IPS-11a (cell line): Measurements from ENCODE around the gene SLC2A5.
"Not testable (repeated sequence)": the region's sequence is repeated elsewhere in the genome, so short reads cannot be mapped to it uniquely, and the experiment has no call there.

Source experiments
- H3K4me3 ChIP-seq: one replicate; pipeline ENCODE4 v1.5.1; 2013; ENCODE audit warnings: low read depth, low read length, control low read depth

The SLC2A5 gene

GRCh38 chr1:9069326-9070100 is at the start of gene SLC2A5:
Gene SLC2A5 (minus strand): TSS chr1:9069635. CDS start chr1:9069536, 99 bp downstream.
- no peak within 1 kb of the TSS for H3K4me3 ChIP-seq

- H3K4me3 ChIP-seq, result no peak overlapping the region
Observed at GRCh38 chr1:9118186-9118585, 48.8 kb upstream of the SLC2A5 start.

GRCh38 chr1:9115351-9116205 is 46.1 kb upstream of the SLC2A5 start:
- H3K4me3 ChIP-seq, result no peak overlapping the region

DNA sequence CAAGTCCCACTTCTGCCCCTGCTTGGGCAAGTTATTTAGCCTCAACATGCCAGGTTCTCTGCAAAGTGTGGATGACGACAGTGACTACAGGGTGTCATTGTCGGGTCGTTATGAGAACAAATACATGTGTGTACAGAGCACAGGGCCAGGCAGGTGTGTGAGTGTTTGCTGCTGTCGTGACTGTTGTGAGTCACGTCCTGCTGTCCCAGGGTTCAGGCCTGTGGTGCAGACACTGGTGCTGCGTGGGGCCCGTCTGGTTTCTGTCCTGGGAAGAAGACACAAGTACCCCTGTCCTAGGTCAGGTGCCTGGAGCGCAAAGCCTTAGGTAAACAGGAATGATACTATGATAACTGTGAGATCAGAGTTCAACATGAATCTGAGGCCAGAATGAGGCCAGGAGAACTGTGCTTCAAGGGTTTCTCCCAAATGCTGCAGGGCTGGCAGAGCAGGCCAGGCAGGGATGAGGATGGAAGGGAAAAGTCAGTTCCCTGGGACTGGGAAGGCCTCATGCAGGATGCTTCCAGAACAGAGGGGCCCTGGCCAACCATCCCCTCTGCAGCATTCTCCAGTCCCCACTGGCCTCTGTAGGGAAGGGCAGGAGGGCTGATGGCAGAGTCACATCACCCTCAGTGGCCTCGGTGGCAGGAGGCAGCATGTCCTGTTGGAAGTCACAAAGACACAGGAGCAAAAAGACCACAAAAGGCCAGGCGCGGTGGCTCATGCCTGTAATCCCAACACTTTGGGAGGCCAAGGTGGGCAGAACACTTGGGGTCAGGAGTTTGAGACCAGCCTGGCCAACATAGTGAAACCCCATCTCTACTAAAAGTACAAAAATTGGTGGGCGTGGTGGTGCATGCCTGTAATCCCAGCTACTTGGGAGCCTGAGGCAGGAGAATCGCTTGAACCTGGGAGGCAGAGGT is 43.8 kb upstream of the SLC2A5 start:
- H3K4me3 ChIP-seq, result no peak overlapping the region

DNA sequence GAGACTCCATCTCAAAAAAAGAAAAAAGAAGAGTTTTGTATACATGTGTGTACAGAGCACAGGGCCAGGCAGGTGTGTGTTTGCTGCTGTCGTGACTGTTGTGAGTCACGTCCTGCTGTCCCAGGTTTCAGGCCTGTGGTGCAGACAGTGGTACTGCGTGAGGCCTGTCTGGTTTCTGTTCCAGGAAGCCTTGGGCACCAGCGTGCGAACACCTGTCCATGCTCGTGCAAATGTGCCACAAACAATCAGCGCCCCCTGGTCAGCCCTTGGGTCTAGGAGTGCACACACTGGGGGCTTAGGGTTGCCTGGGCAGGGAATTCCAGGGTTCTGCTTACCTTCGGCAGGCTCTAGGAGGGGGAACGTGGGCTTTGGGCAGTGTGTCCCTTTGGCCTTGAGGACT is 42.5 kb upstream of the SLC2A5 start:
- no peak overlapping the region for H3K4me3 ChIP-seq

DNA sequence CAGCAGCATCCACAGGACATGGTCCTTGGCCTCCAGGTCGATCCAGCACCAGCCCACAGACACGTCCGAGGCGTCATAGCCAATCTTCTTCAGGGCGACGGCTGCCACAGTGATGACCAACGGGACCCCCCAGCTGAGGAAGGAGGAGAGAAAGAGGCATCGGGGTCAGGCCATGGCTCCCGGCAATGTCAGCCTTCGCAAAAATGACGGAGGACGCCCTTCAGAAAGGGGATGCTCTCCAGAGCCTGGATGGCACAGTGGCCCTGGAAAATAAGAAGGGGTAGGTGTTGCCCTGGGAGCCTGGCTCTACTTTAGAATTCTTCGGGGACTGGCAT is 41.9 kb upstream of the SLC2A5 start:
- H3K4me3 ChIP-seq, result no peak overlapping the region

DNA sequence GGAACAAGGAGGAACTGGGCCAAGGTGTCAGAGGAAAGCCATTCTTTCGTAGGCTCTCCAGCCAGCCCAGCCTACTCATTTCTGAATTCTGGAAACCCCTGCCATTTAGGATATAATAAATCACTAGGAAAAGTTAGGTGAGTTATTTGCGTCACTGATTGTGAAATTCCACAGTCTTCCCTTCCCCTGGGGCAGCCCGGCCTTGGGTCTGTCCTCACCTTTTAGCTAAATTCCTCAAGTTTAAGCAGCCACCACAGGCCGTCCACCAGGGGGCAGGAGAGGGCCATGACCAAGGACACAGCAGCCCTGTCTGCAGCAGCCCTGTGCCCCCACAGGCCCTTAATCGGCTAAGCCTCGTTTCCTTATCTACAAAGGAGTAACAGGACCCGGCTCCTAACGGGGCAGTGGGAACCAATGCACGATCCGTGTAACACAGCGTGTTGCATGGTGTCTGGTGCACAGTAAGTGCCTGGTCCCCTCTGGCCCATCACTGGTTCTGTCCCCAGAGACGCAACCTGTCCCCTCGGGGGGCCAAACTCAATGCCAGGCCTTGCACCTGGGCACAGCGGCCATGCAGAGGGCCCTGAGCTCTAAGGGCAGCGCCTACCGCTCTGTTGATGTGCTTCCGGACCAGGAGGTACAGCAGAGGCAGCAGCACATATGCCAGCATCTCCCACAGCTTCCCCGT is 41.4 kb upstream of the SLC2A5 start:
- no peak overlapping the region for H3K4me3 ChIP-seq

DNA sequence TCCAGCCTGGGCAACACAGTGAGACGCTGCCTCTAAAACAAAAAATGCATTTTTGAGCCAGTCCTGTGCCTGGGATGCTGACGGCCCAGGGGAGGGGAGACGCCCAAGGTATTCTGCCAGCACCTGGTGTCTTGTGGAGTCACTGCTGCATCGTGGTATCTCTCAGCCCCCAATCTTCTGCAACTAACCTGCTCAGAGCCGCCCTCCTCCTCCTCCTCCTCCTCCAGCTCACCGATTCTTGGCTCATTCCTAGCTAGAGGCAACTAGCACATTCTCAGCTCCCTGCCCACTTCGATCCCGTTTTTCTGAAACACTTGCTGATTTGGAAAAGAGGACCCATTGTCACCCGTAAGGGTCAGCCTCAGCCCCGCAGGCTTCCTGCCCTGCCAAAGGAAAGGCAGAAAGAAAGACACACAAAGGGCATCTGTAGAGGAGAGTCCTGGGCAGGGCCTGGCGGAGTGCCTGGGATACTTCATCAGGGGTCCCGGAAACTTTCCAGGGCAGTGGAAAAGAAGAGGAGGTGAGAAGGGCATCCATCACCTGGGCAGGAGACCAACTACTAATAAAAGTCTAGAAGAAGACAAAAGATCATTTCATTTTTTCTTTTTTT is 38.7 kb upstream of the SLC2A5 start:
- no peak overlapping the region for H3K4me3 ChIP-seq

DNA sequence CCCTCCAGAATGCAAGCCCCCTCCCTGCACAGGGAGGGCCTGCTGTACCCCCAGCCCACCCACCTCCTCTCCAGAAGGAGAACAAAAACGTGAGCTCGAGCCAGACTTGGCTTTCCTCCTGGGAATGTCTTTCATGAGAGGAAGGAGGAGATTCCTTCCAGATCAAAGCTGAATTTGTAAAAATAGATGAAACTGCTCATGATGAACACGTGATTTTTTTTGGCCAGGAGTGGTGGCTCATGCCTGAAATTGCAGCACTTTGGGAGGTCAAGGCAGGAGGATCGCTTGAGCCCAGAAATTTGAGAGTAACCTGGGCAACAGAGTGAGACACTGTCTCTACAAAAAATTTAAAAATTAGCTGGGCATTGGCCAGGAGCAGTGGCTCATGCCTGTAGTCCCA is 37.7 kb upstream of the SLC2A5 start:
- H3K4me3 ChIP-seq, result no peak overlapping the region

- no peak overlapping the region for H3K4me3 ChIP-seq
Observed at GRCh38 chr1:9106286-9106685, 36.9 kb upstream of the SLC2A5 start.

DNA sequence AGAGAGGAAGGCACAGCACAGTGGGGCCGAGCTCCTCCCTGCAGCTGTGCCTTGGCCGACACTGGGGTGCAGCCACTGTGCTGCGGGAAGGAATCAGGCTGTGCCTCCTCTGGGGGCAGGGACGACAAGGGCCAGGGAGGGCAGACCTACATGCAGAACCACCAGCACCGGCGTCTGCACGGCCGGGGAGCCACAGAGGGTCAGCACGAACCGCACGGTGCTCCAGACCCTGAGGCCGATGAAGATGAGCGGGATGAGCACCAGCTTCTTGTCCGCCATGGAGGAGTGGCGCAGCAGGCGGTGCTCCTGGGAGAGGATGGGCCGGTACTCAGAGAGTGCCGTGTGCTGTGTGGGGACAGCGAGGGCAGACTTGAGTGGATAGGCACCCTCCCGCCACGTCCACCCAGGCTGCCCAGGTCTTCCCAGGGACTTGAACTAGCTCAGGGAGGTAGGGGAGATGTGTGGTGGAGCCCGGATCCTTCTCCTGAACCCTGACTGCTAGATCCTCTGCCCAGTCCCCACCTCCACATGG is 36.0 kb upstream of the SLC2A5 start:
- no peak overlapping the region for H3K4me3 ChIP-seq

DNA sequence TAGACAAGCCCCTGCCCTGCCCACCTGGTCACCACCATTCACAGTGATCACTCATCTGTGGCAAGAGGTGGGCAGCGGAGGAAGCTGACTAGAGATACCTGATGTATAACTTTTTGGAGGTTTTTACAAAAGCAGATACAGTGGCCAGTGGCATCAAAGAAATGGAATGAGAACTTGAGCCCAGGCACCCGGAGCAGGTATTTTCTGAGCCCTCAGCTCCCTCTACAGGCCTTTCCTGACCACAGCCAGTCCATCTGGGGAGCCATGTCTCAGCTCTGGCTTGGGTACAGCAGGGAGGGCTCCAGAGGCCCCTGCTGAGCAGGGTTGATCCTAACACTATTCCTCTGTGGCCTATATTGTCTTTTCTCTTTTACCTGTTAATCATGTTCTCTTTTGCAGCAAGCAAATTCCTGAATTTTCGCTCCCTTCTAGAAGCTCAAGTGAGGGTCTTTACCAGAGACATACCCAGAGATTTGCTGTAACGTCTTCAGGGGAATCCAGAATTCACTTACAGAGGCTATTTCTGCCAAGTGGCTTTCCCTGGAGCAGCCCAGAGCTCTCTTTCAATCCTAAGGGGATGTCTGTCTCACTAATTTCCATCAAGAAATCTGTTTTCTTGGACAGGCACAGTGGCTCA is 32.2 kb upstream of the SLC2A5 start:
- no peak overlapping the region for H3K4me3 ChIP-seq

DNA sequence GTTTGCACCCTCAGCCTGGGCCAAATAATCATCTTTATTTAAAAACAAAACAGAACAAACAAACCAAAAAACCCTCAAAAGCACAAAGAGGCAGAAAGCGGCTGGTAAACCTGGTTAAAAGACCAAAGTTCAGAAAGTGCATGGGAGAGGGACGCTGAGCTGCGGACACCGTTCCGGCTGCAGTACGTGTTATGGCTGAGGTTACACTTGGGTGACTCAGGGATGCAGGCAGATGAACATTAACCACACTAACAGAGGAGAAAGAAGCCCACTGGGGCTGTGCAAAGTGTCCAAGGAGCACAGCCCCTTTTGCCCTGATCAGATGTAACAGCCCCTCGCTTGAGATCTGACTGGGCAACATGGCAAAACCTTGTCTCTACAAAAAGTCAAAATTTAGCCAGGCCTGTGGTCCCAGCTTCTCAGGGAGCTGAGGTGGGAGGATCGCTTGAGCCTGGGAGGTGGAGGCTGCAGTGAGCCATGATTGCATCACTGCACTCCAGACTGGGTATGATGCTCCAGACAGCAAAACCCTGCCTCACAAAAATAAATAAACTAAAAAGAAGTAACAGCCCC is 31.1 kb upstream of the SLC2A5 start:
- no peak overlapping the region for H3K4me3 ChIP-seq

DNA sequence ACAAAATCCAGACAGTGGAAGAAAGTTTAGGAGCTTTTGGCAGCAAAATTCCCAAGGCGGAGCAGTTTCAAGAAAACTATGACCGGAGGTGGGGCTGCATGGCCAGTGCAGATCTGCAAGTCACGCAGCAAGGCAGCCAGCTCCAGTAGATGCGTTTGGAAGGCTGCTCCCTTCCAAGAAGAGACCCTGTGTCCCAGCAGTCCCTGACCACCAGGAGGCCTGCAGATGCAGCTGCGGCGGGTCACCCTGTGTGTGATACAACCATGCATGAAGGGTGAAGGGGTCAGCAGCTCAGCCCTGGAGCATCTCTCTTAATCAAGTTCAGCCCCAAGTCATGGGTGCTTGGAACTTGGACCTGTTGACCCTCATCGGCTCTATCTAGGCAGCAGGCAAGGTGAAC is 30.1 kb upstream of the SLC2A5 start:
- no peak overlapping the region for H3K4me3 ChIP-seq

DNA sequence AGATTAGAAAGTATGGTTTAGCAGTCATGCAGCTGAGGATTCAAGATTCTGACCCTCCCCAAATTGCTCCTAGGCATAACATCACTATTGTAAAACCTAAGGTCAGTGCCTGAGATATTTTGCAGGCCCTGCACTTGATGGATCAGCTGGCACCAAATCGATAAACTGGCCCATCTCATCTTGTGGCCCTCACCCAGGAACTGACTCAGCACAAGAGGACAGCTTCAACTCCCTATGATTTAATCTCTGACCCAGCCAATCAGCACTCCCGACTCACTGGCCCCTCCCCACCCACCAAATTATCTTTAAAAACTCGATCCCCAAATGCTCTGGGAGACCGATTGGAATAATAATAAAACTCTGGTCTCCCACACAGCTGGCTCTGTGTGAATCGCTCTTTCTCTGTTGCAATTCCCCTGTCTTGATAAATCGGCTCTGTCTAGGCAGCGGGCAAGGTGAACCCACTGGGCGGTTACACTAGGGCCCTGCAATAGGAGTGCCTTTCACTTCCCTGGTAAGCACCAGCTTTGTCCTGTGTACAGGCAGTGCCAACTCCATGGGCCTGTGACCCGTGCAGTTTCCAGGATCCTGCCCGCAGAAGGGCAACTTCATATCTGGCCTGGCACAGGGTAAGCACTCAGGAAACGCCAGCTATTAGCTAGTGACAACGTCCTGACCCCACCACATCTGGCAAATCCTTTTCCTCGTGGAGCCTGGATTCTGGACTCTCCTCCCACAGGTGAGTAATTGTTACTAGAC is 28.7 kb upstream of the SLC2A5 start:
- no peak overlapping the region for H3K4me3 ChIP-seq

DNA sequence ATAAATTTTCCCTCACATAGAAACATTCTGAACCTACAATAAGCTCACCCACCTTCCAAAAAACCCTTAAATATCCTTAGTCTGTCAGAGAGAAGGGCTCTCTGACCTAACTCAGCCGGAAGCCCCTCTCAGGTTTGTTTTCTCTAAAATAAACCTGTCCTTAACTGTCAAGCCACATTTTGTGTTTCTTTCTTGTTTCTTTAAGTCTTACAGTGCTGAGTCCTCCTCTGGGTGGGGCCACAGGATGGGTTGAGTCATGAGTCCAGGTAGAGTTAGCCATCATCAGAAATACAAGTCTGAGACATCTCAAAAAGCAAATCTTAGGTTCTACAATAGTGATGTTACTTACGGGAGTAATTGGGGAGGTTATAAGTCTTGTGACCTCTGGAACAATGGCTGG is 26.4 kb upstream of the SLC2A5 start:
- H3K4me3 ChIP-seq, result no peak overlapping the region

GRCh38 chr1:9093996-9094595 is 24.7 kb upstream of the SLC2A5 start:
- H3K4me3 ChIP-seq, result not testable (repeated sequence)

DNA sequence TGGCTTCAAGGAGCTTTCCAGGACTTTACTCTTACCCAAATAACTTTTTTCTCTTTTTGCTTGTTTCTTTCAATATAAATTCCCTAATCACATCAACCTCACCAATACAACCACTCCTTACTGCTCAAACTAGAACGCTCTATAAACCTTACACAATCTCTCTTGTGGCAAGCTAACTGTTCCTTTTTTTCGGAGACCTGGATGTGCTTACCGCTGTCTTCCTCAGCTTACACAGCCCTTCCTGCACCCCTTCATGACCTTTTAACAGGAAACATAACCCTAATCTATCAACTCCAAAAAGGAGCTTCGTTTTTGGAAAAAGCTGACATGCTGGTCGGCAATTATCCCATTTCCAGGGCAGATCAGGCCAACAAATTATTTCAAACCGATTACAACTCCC is 24.1 kb upstream of the SLC2A5 start:
- H3K4me3 ChIP-seq, result no peak overlapping the region
